Neural cell (in vitro differentiated cells): Measurements from ENCODE around the gene SYNGR2.

Source experiments
- CTCF ChIP-seq: fragments of 450-650 bp; IDR thresholded peaks from 2 replicates; pipeline ENCODE4 v1.5.1; 2014; ENCODE audit warnings: antibody characterized with exemption, mild to moderate bottlenecking, moderate library complexity; ENCODE audit not compliant: poor library complexity, severe bottlenecking
- EP300 ChIP-seq: fragments of 450-650 bp; conservative IDR thresholded peaks from 2 replicates; pipeline ENCODE4 v1.6.1; 2014; ENCODE audit warnings: antibody characterized with exemption, mild to moderate bottlenecking, moderate library complexity; ENCODE audit not compliant: poor library complexity, severe bottlenecking
- POLR2AphosphoS5 ChIP-seq: IDR thresholded peaks from 2 replicates; pipeline ENCODE4 v1.6.1; 2012
- RAD21 ChIP-seq: fragments of 450-650 bp; conservative IDR thresholded peaks from 2 replicates; pipeline ENCODE4 v1.6.1; 2014; ENCODE audit warnings: antibody characterized with exemption, mild to moderate bottlenecking, moderate library complexity
- TAF1 ChIP-seq: IDR thresholded peaks from 2 replicates; pipeline ENCODE4 v1.6.1; 2012; ENCODE audit warnings: low read depth

GRCh38 chr17:78204387-78205123 is 36.2 kb downstream of the SYNGR2 start:
- no peak for TF ChIP-seq EP300
- TF ChIP-seq CTCF = no peak
- TF ChIP-seq TAF1 = no peak
- no peak for TF ChIP-seq POLR2AphosphoS5
- no peak for TF ChIP-seq RAD21
